ENCODE results near the gene MAP3K2. TPM values are rescaled to one million over a fixed set of nuclear protein-coding genes. Genes with fewer than 3 reads are reported as not detected.
"Not testable (repeated sequence)": the region's sequence is repeated elsewhere in the genome, so short reads cannot be mapped to it uniquely, and the experiment has no call there.

The MAP3K2 gene
- total and polyA plus RNA-seq, 8 donors, result 24.3 to 84.9 (median 27.3) TPM

DNA sequence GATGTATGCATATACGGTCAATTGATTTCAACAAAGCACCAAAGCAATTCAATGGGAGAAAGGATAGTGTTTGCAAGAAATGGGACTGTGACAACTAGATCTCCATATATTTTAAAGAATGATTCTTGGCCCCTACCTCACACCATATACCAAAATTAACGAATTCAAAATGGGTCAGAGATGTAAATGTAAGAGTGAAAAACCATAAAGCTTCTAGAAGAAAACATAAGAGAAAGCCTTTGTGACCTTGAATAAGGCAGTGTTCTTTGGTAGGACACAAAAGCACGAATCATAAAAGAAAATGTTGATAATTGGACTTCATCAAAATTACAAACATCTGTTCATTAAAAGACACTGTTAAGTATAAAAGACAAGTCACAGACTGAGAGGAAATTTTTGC, 25.4 kb upstream of the MAP3K2 start:
- TF ChIP-seq CTCF (IDR thresholded peaks at IDR 0.05), result no peak
- H3K4me1 ChIP-seq, result peaks cover 25 to 56% of the 10 kb centered on the region in 2 donors

DNA sequence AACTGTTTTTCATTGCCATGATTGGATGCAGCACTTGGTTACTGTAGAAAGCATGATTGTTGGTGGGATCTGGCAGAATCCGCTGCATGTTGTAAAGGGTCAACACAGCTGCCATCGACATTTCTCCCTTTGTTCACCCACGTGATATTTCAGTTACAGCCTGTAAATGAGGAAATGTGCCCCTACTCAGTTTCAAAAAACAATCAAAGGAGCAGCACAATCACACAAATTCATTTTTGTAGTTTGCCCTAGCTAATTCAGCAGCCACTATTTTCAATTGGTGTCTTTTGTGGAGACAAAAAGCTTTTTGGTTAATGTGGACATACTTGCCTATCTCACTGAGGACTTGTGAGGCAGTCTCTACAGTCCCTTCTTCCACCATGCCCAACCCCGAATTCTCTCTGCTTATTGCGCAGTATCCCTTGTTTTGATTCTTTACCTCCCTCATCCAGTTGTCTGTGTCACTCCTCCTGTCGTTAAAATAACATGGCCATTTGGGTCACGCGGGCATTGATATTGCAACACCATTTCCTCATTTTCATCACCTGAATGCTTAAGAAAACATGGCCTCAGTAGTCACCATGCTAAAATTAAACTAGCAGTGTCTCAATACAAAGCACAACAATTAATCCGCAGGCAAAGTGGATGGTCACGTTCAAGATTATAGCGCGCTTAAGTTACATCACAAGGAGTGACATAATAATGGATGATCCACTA, 24.0 kb upstream of the MAP3K2 start:
- TF ChIP-seq CTCF (IDR thresholded peaks at IDR 0.05), result no peak
- peak overlapping the region; percentile 75 to 81 for H3K27ac ChIP-seq
- no peak for ATAC-seq
- H3K4me3 ChIP-seq, result no peak overlapping the region
- no peaks in the 10 kb centered on the region for H3K36me3 ChIP-seq
- peaks cover 32 to 65% of the 10 kb centered on the region in 2 donors for H3K4me1 ChIP-seq
- intact Hi-C loops (cut with DNase I), result no loop called here
- H3K9me3 ChIP-seq, result no peaks in the 10 kb centered on the region
- peaks cover 0 to 13% of the 10 kb centered on the region in 2 donors for H3K27me3 ChIP-seq
- DNase-seq, result no peak

More for the DNA sequence above, 25.4 kb upstream of the MAP3K2 start:
- no peak overlapping the region for H3K4me3 ChIP-seq
- peak overlapping the region in 1 of 2 donors; percentile 27 for H3K27ac ChIP-seq
- DNase-seq, result no peak
- no peaks in the 10 kb centered on the region for H3K9me3 ChIP-seq
- no peaks in the 10 kb centered on the region for H3K36me3 ChIP-seq
- peaks cover 0 to 19% of the 10 kb centered on the region in 2 donors for H3K27me3 ChIP-seq
- intact Hi-C loops (cut with DNase I), result no loop called here
- ATAC-seq, result no peak

DNA sequence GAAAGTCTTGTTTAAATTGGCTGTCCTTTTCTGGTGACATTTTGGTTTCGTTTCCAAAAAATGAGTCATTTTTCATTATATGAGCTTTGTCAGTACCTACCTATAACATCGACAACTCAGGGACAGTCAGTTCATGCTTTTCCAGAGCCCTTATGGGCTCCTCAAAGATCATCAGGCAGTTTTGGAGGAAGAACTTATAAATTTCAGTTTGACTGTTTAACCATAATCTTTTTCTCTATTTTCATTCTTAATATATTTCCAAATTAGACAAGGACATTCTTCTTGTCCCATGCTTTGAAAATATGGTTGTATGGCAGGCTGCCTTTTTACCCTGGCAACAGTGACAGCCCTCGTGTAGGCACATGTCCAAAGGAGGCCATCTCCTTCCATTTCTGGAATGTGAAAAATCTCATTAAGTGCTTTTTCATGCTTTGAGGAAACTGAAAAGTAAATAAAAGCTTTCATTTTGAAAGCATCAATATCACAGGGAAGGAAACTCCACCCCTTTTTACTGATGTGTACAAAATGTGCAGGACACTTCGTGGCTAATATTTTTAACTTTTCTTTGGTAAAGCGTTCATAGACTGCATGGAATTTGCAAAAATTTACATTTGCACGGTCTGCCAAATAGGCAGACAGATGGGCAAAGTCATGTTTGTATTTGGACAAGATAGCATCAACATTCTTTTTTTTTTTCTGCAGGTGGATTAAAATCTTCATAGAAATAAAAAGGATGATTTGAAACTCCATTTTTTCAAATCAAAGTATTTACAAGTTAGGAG, 23.3 kb upstream of the MAP3K2 start:
- peak; percentile 1 for ATAC-seq
- Histone ChIP-seq H3K4me1 (peaks cover 29 to 57% of the 10 kb centered on the region in 2 donors), H3K36me3 (no peaks in the 10 kb centered on the region), H3K9me3 (no peaks in the 10 kb centered on the region), H3K4me3 (no peak overlapping the region), H3K27ac (peak overlapping the region; percentile 75 to 81), H3K27me3 (peaks cover 0 to 5% of the 10 kb centered on the region in 2 donors)
- intact Hi-C loops (cut with DNase I), result no loop called here
- no peak for DNase-seq
- no peak for TF ChIP-seq CTCF (IDR thresholded peaks at IDR 0.05)

- intact Hi-C loops (cut with DNase I); H3K9me3 ChIP-seq; H3K27ac ChIP-seq; H3K4me3 ChIP-seq; H3K27me3 ChIP-seq; H3K36me3 ChIP-seq; ATAC-seq; DNase-seq: not testable (repeated sequence)
- peaks cover 29 to 60% of the 10 kb centered on the region in 2 donors for H3K4me1 ChIP-seq
These were observed 21.9 kb upstream of the MAP3K2 start for GRCh38 chr2:127409716-127410115.

- H3K27me3 ChIP-seq, result no peaks in the 10 kb centered on the region
- no peaks in the 10 kb centered on the region for H3K36me3 ChIP-seq
- no peak for TF ChIP-seq CTCF (IDR thresholded peaks at IDR 0.05)
- DNase-seq, result no peak
- intact Hi-C loops (cut with DNase I), result no loop called here
- H3K4me1 ChIP-seq, result peaks cover 29 to 60% of the 10 kb centered on the region in 2 donors
- no peaks in the 10 kb centered on the region for H3K9me3 ChIP-seq
- H3K4me3 ChIP-seq, result peak overlapping the region in 1 of 2 donors; percentile 50
- peak overlapping the region; percentile 91 to 97 for H3K27ac ChIP-seq
- no peak for ATAC-seq
These were observed 21.0 kb upstream of the MAP3K2 start for GRCh38 chr2:127408807-127409099.

All from left lung (tissue), 10 donors.